Measurements from ENCODE around the gene CLDN25. TPM values are rescaled to one million over a fixed set of nuclear protein-coding genes. Genes with fewer than 3 reads are reported as not detected.
A peak's percentile ranks its signal among the peaks of the same experiment; 100 is the strongest.

Gene CLDN25
- not detected for total RNA-seq
- long read RNA-seq: 0 reads

DNA sequence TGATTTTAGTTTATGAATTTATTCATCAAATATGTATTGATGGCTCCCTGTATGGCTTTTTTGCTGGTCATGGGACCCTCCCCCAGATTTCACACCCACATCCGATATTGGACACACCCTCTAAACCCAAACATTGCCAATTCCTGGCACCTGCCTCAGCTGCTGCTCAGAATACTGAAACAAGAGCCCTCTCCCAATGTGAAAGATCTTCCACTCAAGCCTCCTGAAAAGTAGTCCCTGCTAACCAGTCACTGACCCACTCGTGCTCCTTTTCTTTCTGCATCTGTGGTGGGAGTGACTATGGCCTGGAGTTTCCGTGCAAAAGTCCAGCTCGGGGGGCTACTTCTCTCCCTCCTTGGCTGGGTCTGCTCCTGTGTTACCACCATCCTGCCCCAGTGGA, at the start of gene CLDN25:
TSS of gene CLDN25 (plus strand) at position 301 of the 400 bp plus-strand sequence. CDS start at position 301, 0 bp downstream.
- ATAC-seq (no peak), DNase-seq (no peak)
- H3K4me3 ChIP-seq: no peak within 1 kb of the TSS
- TF ChIP-seq, protein P1, sequence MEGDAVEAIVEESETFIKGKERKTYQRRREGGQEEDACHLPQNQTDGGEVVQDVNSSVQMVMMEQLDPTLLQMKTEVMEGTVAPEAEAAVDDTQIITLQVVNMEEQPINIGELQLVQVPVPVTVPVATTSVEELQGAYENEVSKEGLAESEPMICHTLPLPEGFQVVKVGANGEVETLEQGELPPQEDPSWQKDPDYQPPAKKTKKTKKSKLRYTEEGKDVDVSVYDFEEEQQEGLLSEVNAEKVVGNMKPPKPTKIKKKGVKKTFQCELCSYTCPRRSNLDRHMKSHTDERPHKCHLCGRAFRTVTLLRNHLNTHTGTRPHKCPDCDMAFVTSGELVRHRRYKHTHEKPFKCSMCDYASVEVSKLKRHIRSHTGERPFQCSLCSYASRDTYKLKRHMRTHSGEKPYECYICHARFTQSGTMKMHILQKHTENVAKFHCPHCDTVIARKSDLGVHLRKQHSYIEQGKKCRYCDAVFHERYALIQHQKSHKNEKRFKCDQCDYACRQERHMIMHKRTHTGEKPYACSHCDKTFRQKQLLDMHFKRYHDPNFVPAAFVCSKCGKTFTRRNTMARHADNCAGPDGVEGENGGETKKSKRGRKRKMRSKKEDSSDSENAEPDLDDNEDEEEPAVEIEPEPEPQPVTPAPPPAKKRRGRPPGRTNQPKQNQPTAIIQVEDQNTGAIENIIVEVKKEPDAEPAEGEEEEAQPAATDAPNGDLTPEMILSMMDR (IDR thresholded peaks at IDR 0.05): no peak
- TF ChIP-seq POLR2A (IDR thresholded peaks at IDR 0.05): no peak
- H3K9me3 ChIP-seq: no peaks in the 10 kb centered on the region
- WGBS (ENCODE audit: insufficient coverage, low coverage, low lambda C conversion rate, missing lambda C conversion rate): 80% methylated on average over 4 of the region's 4 CpGs
- intact Hi-C loops (cut with DNase I): no loop called here
- peaks cover 0 to 18% (median 4%) of the 10 kb centered on the region in 4 donors for H3K4me1 ChIP-seq
- H3K27ac ChIP-seq: no peak within 1 kb of the TSS
- H3K27me3 ChIP-seq: no peaks in the 10 kb centered on the region
- H3K36me3 ChIP-seq: no peaks in the 10 kb centered on the region

DNA sequence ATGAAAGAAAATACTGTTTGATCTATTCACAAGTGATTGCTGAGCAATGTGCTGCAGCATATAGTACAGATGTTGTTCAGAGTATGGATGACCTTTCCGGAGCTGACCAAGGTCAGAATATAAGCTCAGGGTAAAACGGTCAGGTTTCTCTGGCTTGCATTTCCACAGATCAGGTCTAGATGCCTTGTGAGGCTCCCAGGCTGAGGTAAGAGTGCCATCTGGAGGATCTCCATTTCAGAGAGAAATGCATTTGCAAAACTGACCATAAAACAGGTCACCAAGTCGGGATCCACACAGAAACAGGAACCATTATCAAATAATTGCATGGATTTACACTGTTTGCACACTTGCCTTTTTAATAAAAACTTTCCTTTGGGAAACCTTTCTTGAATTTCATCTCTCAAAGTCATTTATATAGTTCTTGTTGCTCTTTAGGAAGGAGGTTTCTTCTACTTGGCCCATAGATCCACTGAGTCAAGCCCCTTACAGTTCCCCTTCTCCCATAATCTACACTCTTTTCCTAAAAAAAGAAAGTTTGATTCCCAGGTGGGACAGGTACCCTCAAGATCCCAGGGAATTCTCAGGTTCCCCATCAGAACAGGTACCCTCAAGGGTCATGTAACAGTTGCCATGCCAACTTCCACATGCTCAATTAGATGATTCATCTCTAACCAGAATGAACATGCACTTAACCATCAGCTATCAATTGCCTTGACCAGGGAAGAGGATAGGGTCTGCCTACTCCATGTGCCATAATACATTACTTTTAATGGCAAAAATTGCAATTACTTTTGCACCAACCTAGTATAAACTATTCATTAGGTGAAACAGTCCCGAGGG, 48.5 kb upstream of the CLDN25 start:
- TF ChIP-seq, protein P1 (IDR thresholded peaks at IDR 0.05): peak; percentile 27 to 53 (median 40)
- TF ChIP-seq POLR2A (IDR thresholded peaks at IDR 0.05): no peak
- Histone ChIP-seq H3K36me3 (peaks cover 0 to 26% (median 3%) of the 10 kb centered on the region in 4 donors), H3K4me1 (no peaks in the 10 kb centered on the region), H3K9me3 (no peaks in the 10 kb centered on the region), H3K4me3 (no peak overlapping the region), H3K27me3 (no peaks in the 10 kb centered on the region), H3K27ac (no peak overlapping the region)
- 46% methylated on average over 4 of the region's 4 CpGs for WGBS (ENCODE audit: insufficient coverage, low coverage, low lambda C conversion rate, missing lambda C conversion rate)
- ATAC-seq (peak; percentile 50 to 71 (median 66)), DNase-seq (no peak)
- intact Hi-C loops (cut with DNase I): no loop called here

DNA sequence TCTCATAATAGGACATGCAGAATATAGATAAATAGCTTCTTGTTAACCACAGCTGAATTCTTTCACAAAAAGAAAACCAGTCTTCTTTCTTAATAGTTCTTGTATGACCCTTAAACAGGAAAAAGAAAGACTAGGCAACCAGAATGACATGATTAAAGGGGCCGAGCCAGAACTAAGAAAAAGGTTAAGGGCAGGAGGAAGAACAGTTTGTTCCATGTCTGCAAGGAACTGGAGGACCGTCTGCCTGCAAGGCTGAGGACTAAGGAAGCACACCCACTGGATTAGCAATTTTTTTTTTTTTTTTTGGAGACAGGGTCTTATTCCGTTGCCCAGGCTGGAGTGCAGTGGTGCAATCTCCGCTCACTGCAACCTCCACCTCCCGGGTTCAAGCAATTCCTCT, 47.5 kb upstream of the CLDN25 start:
- no peaks in the 10 kb centered on the region for H3K9me3 ChIP-seq
- WGBS (ENCODE audit: insufficient coverage, low coverage, low lambda C conversion rate, missing lambda C conversion rate): 81% methylated on average over 5 of the region's 5 CpGs
- no peak overlapping the region for H3K27ac ChIP-seq
- H3K4me1 ChIP-seq: no peaks in the 10 kb centered on the region
- H3K4me3 ChIP-seq: no peak overlapping the region
- intact Hi-C loops (cut with DNase I): no loop called here
- H3K36me3 ChIP-seq: peaks cover 0 to 35% (median 3%) of the 10 kb centered on the region in 4 donors
- TF ChIP-seq POLR2A (IDR thresholded peaks at IDR 0.05): no peak
- TF ChIP-seq, protein P1 (IDR thresholded peaks at IDR 0.05): no peak
- no peaks in the 10 kb centered on the region for H3K27me3 ChIP-seq
- DNase-seq (no peak), ATAC-seq (no peak)

DNA sequence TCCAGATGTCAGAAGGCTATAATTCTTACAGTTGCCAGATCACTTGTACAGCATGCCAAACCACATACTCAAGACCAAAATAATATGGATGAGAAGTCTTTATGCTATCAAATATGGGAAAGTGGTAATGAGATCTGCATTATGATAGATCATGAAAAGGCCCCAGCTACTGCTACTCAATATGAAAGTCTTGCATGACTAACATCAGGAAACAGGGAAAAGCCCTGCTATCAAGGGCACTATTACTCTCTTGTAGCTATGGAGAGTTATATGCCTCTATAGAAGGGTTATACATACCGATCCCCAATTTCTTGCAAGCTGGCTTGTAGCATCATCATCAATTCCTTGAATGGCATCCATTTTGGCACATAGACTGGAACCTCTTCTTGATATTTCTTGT, 43.3 kb upstream of the CLDN25 start:
- Histone ChIP-seq H3K4me3 (no peak overlapping the region), H3K4me1 (no peaks in the 10 kb centered on the region), H3K36me3 (peaks cover 0 to 64% (median 21%) of the 10 kb centered on the region in 4 donors), H3K27ac (no peak overlapping the region), H3K9me3 (no peaks in the 10 kb centered on the region), H3K27me3 (no peaks in the 10 kb centered on the region)
- ATAC-seq (no peak), DNase-seq (no peak)
- TF ChIP-seq, protein P1 (IDR thresholded peaks at IDR 0.05): no peak
- no peak for TF ChIP-seq POLR2A (IDR thresholded peaks at IDR 0.05)
- 90% methylated on average over 1 of the region's 1 CpG for WGBS (ENCODE audit: insufficient coverage, low coverage, low lambda C conversion rate, missing lambda C conversion rate)
- intact Hi-C loops (cut with DNase I): no loop called here
